ENCODE results near the gene SORCS2. TPM values are rescaled to one million over a fixed set of nuclear protein-coding genes. Genes with fewer than 3 reads are reported as not detected.

SORCS2 gene
- total RNA-seq, 1 donor from 2014 or later = 3.1 TPM

GRCh38 chr4:7654550-7655445 lies 462.5 kb downstream of the SORCS2 start:
- Histone ChIP-seq H3K9me3 (ENCODE audit: control insufficient read depth in 3 of 3, low read length in 3 of 3) (no peaks in the 10 kb centered on the region), H3K9ac (ENCODE audit: low read depth in 1 of 3, low read length in 3 of 3) (no peak overlapping the region), H3K27me3 (ENCODE audit: control insufficient read depth in 3 of 3, insufficient read depth in 3 of 3, low read length in 3 of 3) (peaks cover 0 to 28% (median 21%) of the 10 kb centered on the region in 3 donors), H3K4me3 (ENCODE audit: low read length in 3 of 3) (no peak overlapping the region), H3K27ac (ENCODE audit: low read depth, low read length) (no peak overlapping the region), H3K4me1 (ENCODE audit: control insufficient read depth in 3 of 3, insufficient read depth in 3 of 3, low read length in 3 of 3) (peaks cover 3 to 16% (median 6%) of the 10 kb centered on the region in 3 donors), H3K36me3 (ENCODE audit: control insufficient read depth in 3 of 3, insufficient read depth in 3 of 3, low read length in 3 of 3) (no peaks in the 10 kb centered on the region)

- Histone ChIP-seq H3K9ac (ENCODE audit: low read depth in 1 of 3, low read length in 3 of 3) (no peak overlapping the region), H3K36me3 (ENCODE audit: control insufficient read depth in 3 of 3, insufficient read depth in 3 of 3, low read length in 3 of 3) (no peaks in the 10 kb centered on the region), H3K27me3 (ENCODE audit: control insufficient read depth in 3 of 3, insufficient read depth in 3 of 3, low read length in 3 of 3) (peaks cover 0 to 28% (median 21%) of the 10 kb centered on the region in 3 donors), H3K9me3 (ENCODE audit: control insufficient read depth in 3 of 3, low read length in 3 of 3) (no peaks in the 10 kb centered on the region), H3K4me3 (ENCODE audit: low read length in 3 of 3) (no peak overlapping the region), H3K27ac (ENCODE audit: low read depth, low read length) (no peak overlapping the region), H3K4me1 (ENCODE audit: control insufficient read depth in 3 of 3, insufficient read depth in 3 of 3, low read length in 3 of 3) (peaks cover 3 to 14% (median 6%) of the 10 kb centered on the region in 3 donors)
Observed at GRCh38 chr4:7655511-7656243, 463.3 kb downstream of the SORCS2 start.

GRCh38 chr4:7656244-7656800 lies 464.0 kb downstream of the SORCS2 start:
- H3K9ac ChIP-seq (ENCODE audit: low read depth in 1 of 3, low read length in 3 of 3) = no peak overlapping the region
- H3K36me3 ChIP-seq (ENCODE audit: control insufficient read depth in 3 of 3, insufficient read depth in 3 of 3, low read length in 3 of 3) = no peaks in the 10 kb centered on the region
- H3K27me3 ChIP-seq (ENCODE audit: control insufficient read depth in 3 of 3, insufficient read depth in 3 of 3, low read length in 3 of 3) = peaks cover 0 to 28% (median 21%) of the 10 kb centered on the region in 3 donors
- no peak overlapping the region for H3K4me3 ChIP-seq (ENCODE audit: low read length in 3 of 3)
- H3K4me1 ChIP-seq (ENCODE audit: control insufficient read depth in 3 of 3, insufficient read depth in 3 of 3, low read length in 3 of 3) = peaks cover 3 to 8% (median 3%) of the 10 kb centered on the region in 3 donors
- H3K9me3 ChIP-seq (ENCODE audit: control insufficient read depth in 3 of 3, low read length in 3 of 3) = no peaks in the 10 kb centered on the region
- no peak overlapping the region for H3K27ac ChIP-seq (ENCODE audit: low read depth, low read length)

- H3K9me3 ChIP-seq (ENCODE audit: control insufficient read depth in 3 of 3, low read length in 3 of 3) = no peaks in the 10 kb centered on the region
- H3K27ac ChIP-seq (ENCODE audit: low read depth, low read length) = no peak overlapping the region
- peaks cover 0 to 8% (median 3%) of the 10 kb centered on the region in 3 donors for H3K4me1 ChIP-seq (ENCODE audit: control insufficient read depth in 3 of 3, insufficient read depth in 3 of 3, low read length in 3 of 3)
- H3K27me3 ChIP-seq (ENCODE audit: control insufficient read depth in 3 of 3, insufficient read depth in 3 of 3, low read length in 3 of 3) = peaks cover 0 to 34% (median 21%) of the 10 kb centered on the region in 3 donors
- no peak overlapping the region for H3K9ac ChIP-seq (ENCODE audit: low read depth in 1 of 3, low read length in 3 of 3)
- no peak overlapping the region for H3K4me3 ChIP-seq (ENCODE audit: low read length in 3 of 3)
- no peaks in the 10 kb centered on the region for H3K36me3 ChIP-seq (ENCODE audit: control insufficient read depth in 3 of 3, insufficient read depth in 3 of 3, low read length in 3 of 3)
Observed at GRCh38 chr4:7657545-7658297, 465.4 kb downstream of the SORCS2 start.

GRCh38 chr4:7658341-7659204 lies 466.2 kb downstream of the SORCS2 start:
- Histone ChIP-seq H3K27ac (ENCODE audit: low read depth, low read length) (no peak overlapping the region), H3K4me1 (ENCODE audit: control insufficient read depth in 3 of 3, insufficient read depth in 3 of 3, low read length in 3 of 3) (peaks cover 0 to 6% (median 2%) of the 10 kb centered on the region in 3 donors), H3K27me3 (ENCODE audit: control insufficient read depth in 3 of 3, insufficient read depth in 3 of 3, low read length in 3 of 3) (peaks cover 0 to 32% (median 20%) of the 10 kb centered on the region in 3 donors), H3K9ac (ENCODE audit: low read depth in 1 of 3, low read length in 3 of 3) (no peak overlapping the region), H3K36me3 (ENCODE audit: control insufficient read depth in 3 of 3, insufficient read depth in 3 of 3, low read length in 3 of 3) (no peaks in the 10 kb centered on the region), H3K9me3 (ENCODE audit: control insufficient read depth in 3 of 3, low read length in 3 of 3) (no peaks in the 10 kb centered on the region), H3K4me3 (ENCODE audit: low read length in 3 of 3) (no peak overlapping the region)

GRCh38 chr4:7659429-7660175 lies 467.3 kb downstream of the SORCS2 start:
- no peaks in the 10 kb centered on the region for H3K36me3 ChIP-seq (ENCODE audit: control insufficient read depth in 3 of 3, insufficient read depth in 3 of 3, low read length in 3 of 3)
- no peaks in the 10 kb centered on the region for H3K4me1 ChIP-seq (ENCODE audit: control insufficient read depth in 3 of 3, insufficient read depth in 3 of 3, low read length in 3 of 3)
- no peak overlapping the region for H3K9ac ChIP-seq (ENCODE audit: low read depth in 1 of 3, low read length in 3 of 3)
- no peak overlapping the region for H3K27ac ChIP-seq (ENCODE audit: low read depth, low read length)
- H3K27me3 ChIP-seq (ENCODE audit: control insufficient read depth in 3 of 3, insufficient read depth in 3 of 3, low read length in 3 of 3) = peaks cover 0 to 23% (median 10%) of the 10 kb centered on the region in 3 donors
- no peak overlapping the region for H3K4me3 ChIP-seq (ENCODE audit: low read length in 3 of 3)
- H3K9me3 ChIP-seq (ENCODE audit: control insufficient read depth in 3 of 3, low read length in 3 of 3) = no peaks in the 10 kb centered on the region

GRCh38 chr4:7660176-7661039 lies 468.1 kb downstream of the SORCS2 start:
- no peak overlapping the region for H3K9ac ChIP-seq (ENCODE audit: low read depth in 1 of 3, low read length in 3 of 3)
- H3K4me1 ChIP-seq (ENCODE audit: control insufficient read depth in 3 of 3, insufficient read depth in 3 of 3, low read length in 3 of 3) = no peaks in the 10 kb centered on the region
- H3K27me3 ChIP-seq (ENCODE audit: control insufficient read depth in 3 of 3, insufficient read depth in 3 of 3, low read length in 3 of 3) = peaks cover 0 to 17% (median 4%) of the 10 kb centered on the region in 3 donors
- no peaks in the 10 kb centered on the region for H3K36me3 ChIP-seq (ENCODE audit: control insufficient read depth in 3 of 3, insufficient read depth in 3 of 3, low read length in 3 of 3)
- H3K27ac ChIP-seq (ENCODE audit: low read depth, low read length) = no peak overlapping the region
- no peaks in the 10 kb centered on the region for H3K9me3 ChIP-seq (ENCODE audit: control insufficient read depth in 3 of 3, low read length in 3 of 3)
- H3K4me3 ChIP-seq (ENCODE audit: low read length in 3 of 3) = no peak overlapping the region

Measured in skeletal muscle tissue (tissue), 4 donors.